Ovary (tissue), 3 donors: Measurements from ENCODE around the gene WBP1L.

Source experiments
- CTCF ChIP-seq, 3 donors: fragments of 450-650 bp in 2 of 3; fragments of 200-600 bp in 1 of 3; IDR thresholded peaks; one replicate each; pipeline versions ENCODE4 v1.5.1 to v1.8.0; 2016 to 2022; ENCODE audit warnings: antibody characterized with exemption in 3 of 3, mild to moderate bottlenecking in 1 of 3
- EP300 ChIP-seq: sonication (generic); formaldehyde crosslinking; IDR thresholded peaks from one replicate; pipeline ENCODE4 v1.6.1; 2017; ENCODE audit warnings: antibody characterized with exemption
- donor health status: DM: no; HTN: no; CAD: no.

GRCh38 chr10:102757323-102757722 lies 13.6 kb downstream of the WBP1L start:
- TF ChIP-seq CTCF (IDR thresholded peaks at IDR 0.05) (no peak), EP300 (no peak)
